NCI-H446 (cell line): ENCODE data around the gene TRIO.

Source experiments
- DNase-seq, 2 experiments: peaks; one replicate each; lab custom pipeline; 2025; lab: John Stamatoyannopoulos, UW

The TRIO gene

GRCh38 chr5:14296533-14297331, 153.6 kb downstream of the TRIO start:
- DNase-seq, result peak; percentile 88 to 95

- DNase-seq, result no peak
Measured at GRCh38 chr5:14297697-14298096, 154.6 kb downstream of the TRIO start.

GRCh38 chr5:14298126-14298847, 155.1 kb downstream of the TRIO start:
- peak in 1 of 2 experiments; percentile 21 for DNase-seq

- no peak for DNase-seq
Measured at GRCh38 chr5:14299666-14300065, 156.5 kb downstream of the TRIO start.

GRCh38 chr5:14301186-14301585, 158.0 kb downstream of the TRIO start:
- no peak for DNase-seq

- no peak for DNase-seq
Measured at GRCh38 chr5:14302330-14302729, 159.2 kb downstream of the TRIO start.

- peak in 1 of 2 experiments; percentile 31 for DNase-seq
Measured at GRCh38 chr5:14305045-14305444, 161.9 kb downstream of the TRIO start.

GRCh38 chr5:14306329-14306815, 163.2 kb downstream of the TRIO start:
- peak; percentile 17 to 69 for DNase-seq

GRCh38 chr5:14308384-14309154, 165.4 kb downstream of the TRIO start:
- DNase-seq, result no peak

GRCh38 chr5:14309199-14309598, 166.1 kb downstream of the TRIO start:
- DNase-seq, result no peak

GRCh38 chr5:14309878-14310531, 166.9 kb downstream of the TRIO start:
- DNase-seq, result no peak

- DNase-seq, result peak in 1 of 2 experiments; percentile 64
Measured at GRCh38 chr5:14310901-14311300, 167.8 kb downstream of the TRIO start.

GRCh38 chr5:14313986-14314690, 171.0 kb downstream of the TRIO start:
- no peak for DNase-seq

- DNase-seq, result no peak
Measured at GRCh38 chr5:14316471-14316870, 173.3 kb downstream of the TRIO start.

- DNase-seq, result no peak
Measured at GRCh38 chr5:14319102-14319501, 176.0 kb downstream of the TRIO start.

- peak in 1 of 2 experiments; percentile 22 for DNase-seq
Measured at GRCh38 chr5:14321936-14322335, 178.8 kb downstream of the TRIO start.

GRCh38 chr5:14322437-14323187, 179.5 kb downstream of the TRIO start:
- peak in 1 of 2 experiments; percentile 19 for DNase-seq

GRCh38 chr5:14323466-14323865, 180.3 kb downstream of the TRIO start:
- no peak for DNase-seq

GRCh38 chr5:14325369-14325768, 182.2 kb downstream of the TRIO start:
- no peak for DNase-seq
